GM21737 (cell line): ENCODE measurements around the gene HEBP2.

Experiments used
- ATAC-seq: cut with Tn5 transposase; IDR thresholded peaks from one replicate; pipeline ENCODE4 v1.9.1; 2021; ENCODE audit warnings: mild to moderate bottlenecking, moderate library complexity; ENCODE audit not compliant: unreplicated experiment

Gene HEBP2

DNA sequence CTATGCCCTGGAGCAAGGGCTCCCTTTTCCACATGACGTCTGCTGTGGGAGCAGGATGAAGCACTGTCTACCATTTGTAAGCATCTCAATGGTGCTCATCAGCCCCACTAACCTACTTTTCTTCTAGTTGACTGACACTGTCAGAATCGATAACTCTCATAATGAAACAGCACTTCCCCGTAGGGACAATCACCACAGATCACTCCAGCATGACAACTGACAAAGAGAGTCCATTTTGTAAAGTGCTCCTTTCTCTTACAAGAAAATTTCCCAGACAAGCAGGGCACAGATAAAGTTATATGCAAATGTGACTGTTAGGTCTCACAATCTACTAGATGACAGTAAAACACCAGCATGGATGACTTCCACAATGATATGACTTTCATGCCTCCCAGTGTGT is 46.4 kb downstream of the HEBP2 start:
- ATAC-seq: no peak

DNA sequence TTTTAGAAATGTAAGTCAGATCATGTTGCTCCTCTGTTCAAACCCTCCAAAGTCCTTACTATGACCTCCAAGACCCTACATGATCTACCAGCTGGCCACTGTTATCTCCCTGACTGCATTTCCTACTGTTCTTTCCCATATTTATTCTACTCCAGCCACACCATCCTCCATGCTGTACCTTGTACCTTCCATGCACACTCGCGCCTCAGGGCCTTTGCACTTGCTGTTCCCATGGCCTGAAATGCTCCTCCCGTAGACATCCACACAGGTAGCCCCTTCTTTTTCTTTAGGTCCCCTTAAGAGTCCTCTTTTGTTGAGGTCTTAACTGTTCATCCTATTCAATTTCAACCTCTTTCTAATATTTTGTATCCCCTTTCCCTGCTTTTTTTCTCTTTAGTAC is 47.0 kb downstream of the HEBP2 start:
- ATAC-seq: no peak

DNA sequence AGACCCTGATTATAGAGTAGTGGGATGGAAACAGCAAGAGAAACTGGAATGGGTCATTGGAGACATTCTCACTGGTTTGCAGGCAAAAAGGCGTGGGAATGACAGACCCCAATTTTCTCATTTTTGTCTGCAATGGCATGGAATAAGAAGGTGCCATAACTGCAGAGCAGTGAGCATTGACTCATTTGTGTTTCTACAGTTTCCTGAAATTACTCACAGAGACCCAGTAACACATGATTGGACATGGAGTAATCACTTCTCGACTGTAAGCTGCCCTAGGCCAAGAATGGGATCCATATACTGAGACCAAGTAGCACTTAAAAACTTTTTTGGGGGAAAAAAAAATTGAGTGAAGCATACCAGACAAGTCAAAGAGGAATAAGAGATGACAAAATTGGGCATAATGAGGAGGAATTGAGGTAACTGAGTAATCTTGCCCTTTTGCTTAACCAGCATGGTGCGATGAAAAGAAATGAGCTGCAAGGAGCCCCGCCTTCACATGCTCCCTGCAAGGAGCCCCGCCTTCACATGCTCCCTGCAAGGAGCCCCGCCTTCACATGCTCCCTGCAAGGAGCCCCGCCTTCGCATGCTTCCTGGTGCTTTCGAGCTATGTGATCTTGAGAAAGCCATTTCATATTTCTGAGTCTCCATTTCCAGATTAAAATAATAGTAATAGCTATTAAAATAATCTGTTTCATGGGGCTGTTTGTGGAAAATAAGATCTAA is 51.1 kb downstream of the HEBP2 start:
- ATAC-seq: no peak

DNA sequence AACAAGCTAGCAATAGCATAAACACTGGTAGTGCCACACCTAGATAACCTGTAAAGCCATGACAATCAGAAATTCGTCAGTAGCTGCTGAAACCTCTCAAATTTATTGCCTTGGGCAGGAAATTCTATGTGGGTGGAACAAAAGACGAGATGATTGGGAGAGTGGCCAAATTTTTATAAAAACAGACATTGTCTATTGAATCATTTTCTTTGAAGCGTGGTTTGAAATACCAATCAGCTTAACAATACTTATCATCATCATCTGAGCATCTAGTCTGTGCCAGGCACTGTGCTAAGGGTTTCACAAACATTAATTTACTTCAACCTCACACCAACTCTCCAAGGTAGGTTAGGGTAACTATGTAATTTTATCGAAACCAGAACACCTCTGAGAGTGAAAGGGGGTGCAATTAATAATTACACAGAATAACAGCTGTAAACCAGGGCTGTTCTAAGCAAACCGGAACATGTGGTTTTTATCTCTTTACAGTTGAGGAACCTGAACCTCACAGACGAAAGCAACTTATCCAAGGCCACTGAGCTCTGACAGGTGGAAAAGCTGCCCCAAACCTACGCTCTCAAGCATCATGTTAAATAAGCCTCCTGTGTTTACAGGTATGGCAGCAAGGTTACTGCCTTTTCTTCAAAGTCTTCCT is 51.9 kb downstream of the HEBP2 start:
- peak; percentile 99 for ATAC-seq

DNA sequence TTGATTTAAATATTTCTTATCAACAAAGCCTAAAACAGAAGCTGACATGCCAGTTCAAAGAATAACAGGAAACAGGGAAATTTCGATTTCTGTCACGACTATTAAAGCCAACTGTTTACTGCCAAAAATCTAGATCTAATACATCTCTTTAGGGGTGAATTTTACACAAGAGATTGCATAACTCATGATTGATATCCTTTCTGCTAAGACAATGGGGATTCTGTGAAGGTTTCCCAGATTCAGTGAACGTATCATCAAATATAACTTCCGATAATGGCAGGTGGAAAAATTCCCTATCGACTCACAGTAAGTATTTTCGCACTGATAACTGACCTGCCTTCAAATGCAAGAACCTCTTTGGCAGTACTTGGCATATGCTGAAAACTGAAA is 52.4 kb downstream of the HEBP2 start:
- ATAC-seq: no peak

DNA sequence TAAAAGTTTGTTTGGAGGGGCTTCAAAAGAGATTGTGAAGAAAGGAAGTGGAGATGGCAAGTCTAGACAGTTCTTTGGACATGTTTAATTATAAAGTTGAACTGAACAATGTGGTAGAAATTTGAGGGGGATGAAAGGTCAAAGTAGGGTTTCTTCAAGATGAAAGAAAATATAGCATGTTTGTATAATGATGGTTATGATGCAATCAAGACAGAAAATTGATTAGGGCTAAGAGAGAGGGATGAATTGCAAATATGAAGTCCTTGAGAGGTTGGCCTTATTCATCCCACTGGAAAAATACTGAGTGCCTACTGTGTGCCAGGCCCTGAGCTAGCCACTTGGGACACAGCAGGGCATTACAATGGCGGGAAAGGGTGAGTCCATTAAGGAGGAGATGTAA is 57.6 kb downstream of the HEBP2 start:
- ATAC-seq: no peak

DNA sequence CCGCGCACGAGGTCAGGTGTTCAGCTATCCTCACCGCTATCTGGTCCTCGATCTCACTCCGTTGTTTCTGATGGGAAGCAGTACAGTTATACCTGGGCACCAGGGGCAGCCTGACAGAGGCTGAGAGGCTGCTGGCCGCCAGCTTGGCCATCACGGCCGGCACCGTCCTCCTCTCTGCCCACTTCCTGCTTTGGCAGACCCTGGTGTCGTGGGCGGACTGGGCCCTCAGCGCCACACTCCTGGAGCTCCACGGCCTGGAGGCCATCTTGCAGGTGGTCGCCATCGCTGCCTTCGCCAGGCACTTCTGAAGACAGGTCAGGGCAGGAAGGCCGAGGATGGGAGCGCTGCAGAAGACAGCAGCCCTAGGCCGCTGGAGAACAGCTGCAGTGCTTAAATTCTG is 60.1 kb downstream of the HEBP2 start:
- ATAC-seq: no peak

DNA sequence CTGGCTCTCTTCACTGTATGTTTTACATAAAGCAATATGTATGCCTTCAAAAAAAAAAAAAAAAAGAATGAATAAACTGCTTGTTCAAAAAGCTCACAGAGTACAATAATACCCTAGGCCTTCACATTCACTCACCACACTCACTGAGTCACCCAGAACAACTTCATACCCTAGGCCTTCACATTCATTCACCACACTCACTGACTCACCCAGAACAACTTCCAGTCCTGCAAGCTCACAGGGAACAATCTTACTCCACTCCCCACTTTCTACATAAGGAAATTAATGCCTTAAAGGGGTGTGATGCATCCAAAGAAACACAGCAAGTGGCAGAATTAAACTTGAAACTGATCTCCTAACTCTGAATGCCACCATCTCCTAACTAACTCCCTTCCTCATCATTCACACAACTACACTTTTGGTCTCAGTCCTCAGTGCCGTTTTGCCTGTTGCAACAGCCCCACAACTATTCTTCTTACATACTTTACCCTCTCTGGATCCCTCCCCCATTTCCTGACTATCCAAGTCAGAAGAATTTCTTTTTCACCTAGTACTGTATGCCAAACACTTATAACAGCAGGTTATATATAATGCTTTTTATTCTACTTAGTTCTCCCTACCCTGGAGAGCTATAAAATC is 61.1 kb downstream of the HEBP2 start:
- no peak for ATAC-seq

DNA sequence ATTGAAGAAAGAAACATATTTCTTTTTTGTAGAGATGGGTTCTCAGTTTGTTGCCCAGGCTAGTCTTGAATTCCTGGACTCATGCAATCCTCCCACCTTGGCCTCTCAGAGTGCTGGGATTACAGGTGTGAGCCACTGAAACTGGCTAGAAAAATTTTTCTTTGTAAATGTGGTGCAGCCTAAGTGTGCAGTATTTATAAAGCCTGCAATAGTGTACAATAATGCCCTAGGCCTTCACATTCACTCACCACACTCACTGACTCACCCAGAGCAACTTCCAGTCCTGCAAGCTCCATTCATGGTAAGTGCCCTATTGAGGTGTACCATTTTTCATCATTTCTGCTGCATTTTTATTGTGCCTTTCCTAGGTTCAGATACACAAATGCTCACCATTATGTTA is 63.9 kb downstream of the HEBP2 start:
- no peak for ATAC-seq

DNA sequence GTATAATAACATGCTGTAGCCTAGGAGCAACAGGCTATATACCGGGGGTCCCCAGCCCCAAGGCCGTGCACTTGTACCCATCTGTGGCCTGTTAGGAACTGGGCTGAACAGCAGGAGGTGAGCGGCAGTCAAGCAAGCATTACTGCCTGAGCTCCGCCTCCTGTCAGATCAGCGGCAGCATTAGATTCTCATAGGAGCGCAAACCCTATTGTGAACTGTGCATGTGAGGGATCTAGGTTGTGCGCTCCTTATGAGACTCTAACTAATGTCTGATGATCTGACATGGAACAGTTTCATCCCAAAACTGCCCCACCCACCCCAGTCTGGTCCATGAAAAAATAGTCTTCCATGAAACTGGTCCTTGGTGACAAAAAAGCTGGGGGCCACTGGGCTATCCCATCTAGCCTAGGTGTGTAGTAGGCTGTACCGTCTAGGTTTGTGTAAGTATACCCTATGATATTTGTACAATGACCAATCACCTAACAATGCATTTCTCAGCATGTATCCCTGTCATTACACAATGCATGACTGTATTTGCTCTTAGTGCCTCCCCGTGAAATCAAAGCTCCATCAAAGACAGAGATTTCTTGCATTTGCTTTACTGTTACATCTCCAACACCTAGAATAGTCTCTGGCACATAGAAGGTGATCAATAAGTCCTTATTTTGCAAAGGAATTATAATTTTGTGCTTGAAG is 64.4 kb downstream of the HEBP2 start:
- ATAC-seq: no peak
